Smooth muscle cell (in vitro differentiated cells): ENCODE data around the gene MEGF9. TPM values are rescaled to one million over a fixed set of nuclear protein-coding genes. Genes with fewer than 3 reads are reported as not detected.
A peak's percentile ranks its signal among the peaks of the same experiment; 100 is the strongest.

Experiments
- DNase-seq: peaks from one replicate; lab custom pipeline; 2025; ENCODE audit not compliant: unreplicated experiment; lab: John Stamatoyannopoulos, UW
- H2AFZ ChIP-seq: fragments of 200-600 bp; sonication (generic); 2 replicates; pipeline ENCODE4 v1.6.0; 2016; ENCODE audit warnings: antibody characterized with exemption, low read depth, mild to moderate bottlenecking
- H3F3A ChIP-seq: fragments of 200-600 bp; sonication (generic); 2 replicates; pipeline ENCODE4 v1.6.0; 2017; ENCODE audit warnings: antibody characterized with exemption, low read depth
- H3K27ac ChIP-seq: fragments of 200-600 bp; sonication (generic); 2 replicates; pipeline ENCODE4 v1.5.1; 2016; ENCODE audit warnings: low read depth, mild to moderate bottlenecking
- H3K27me3 ChIP-seq: fragments of 200-600 bp; sonication (generic); 2 replicates; pipeline ENCODE4 v1.6.1; 2016; ENCODE audit warnings: low read depth, mild to moderate bottlenecking
- H3K36me3 ChIP-seq: fragments of 200-600 bp; sonication (generic); 2 replicates; pipeline ENCODE4 v1.5.1; 2016; ENCODE audit warnings: low read depth
- H3K4me1 ChIP-seq: fragments of 200-600 bp; sonication (generic); 2 replicates; pipeline ENCODE4 v1.5.1; 2016; ENCODE audit warnings: low read depth
- H3K4me2 ChIP-seq: fragments of 200-600 bp; sonication (generic); 2 replicates; pipeline ENCODE4 v1.6.0; 2016; ENCODE audit warnings: mild to moderate bottlenecking
- H3K4me3 ChIP-seq: fragments of 200-600 bp; sonication (generic); 2 replicates; pipeline ENCODE4 v1.5.1; 2016; ENCODE audit warnings: mild to moderate bottlenecking
- H3K79me2 ChIP-seq: fragments of 200-600 bp; sonication (generic); 2 replicates; pipeline ENCODE4 v1.6.0; 2016; ENCODE audit warnings: low read depth, mild to moderate bottlenecking
- H3K9ac ChIP-seq: fragments of 200-600 bp; sonication (generic); 2 replicates; pipeline ENCODE4 v1.6.0; 2016; ENCODE audit warnings: low read depth
- H3K9me3 ChIP-seq: fragments of 200-600 bp; sonication (generic); replicated peaks from 2 replicates; pipeline ENCODE4 v1.5.1; 2016; ENCODE audit warnings: low read depth
- H4K20me1 ChIP-seq: fragments of 200-600 bp; sonication (generic); 2 replicates; pipeline ENCODE4 v1.6.0; 2016; ENCODE audit warnings: low read depth
- CTCF ChIP-seq: fragments of 200-600 bp; sonication (generic); IDR thresholded peaks from 2 replicates; pipeline ENCODE4 v1.5.1; 2017; ENCODE audit warnings: borderline replicate concordance, mild to moderate bottlenecking, antibody characterized with exemption; ENCODE audit not compliant: insufficient read depth, poor library complexity, severe bottlenecking
- WGBS: methylation state at CpG from one replicate; pipeline ENCODE4 v1.1.7; 2016; ENCODE audit warnings: low lambda C conversion rate; 5-methylcytosine and 5-hydroxymethylcytosine counted together
- polyA plus RNA-seq: library from polyadenylated mRNA; unstranded; fragments of >200 nt; fragmentation: Nextera tagmentation; extraction: Ambion mirVana; gene quantifications from 2 replicates; pipeline ENCODE4 v1.2.1, GENCODE V29; 2016
- total RNA-seq: library from RNA; depleted of rRNA; stranded (reverse); fragments of >200 nt; gene quantifications from 2 replicates; pipeline ENCODE4 v1.2.3, GENCODE V29; 2014

MEGF9 gene
- total and polyA plus RNA-seq, 2 experiments from 2014 or later = 1.8 to 6.0 TPM

DNA sequence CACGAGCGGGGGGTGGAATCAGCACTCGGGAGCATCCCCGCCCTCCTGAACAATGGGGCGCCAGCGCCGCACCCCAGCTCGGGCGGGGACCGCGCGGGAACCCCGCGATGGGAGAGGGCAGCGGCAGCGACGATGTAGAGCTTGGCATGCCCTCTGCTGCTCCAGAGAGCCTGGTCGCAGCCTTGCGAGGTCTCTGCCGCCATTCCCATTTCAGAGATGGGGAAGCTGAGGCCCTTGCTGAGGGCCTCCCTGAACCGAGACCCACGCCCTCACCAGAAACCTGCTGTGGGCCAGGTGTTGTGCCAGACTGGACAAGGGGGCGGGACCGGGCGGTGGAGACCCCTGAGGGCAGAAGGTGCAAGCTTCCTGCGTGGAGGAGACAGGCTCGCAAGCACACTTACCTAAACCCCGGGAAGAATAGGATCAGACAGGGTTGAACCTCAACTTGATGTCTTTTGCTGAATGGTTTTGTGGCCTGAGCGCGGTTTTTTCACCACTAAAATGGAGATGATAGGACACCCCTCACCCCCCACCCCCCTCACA lies 647 bp upstream of the MEGF9 start:
- peaks cover 7% of the 10 kb centered on the region for H3K4me1 ChIP-seq
- peak overlapping the region; percentile 98 for H2AFZ ChIP-seq
- H3K36me3 ChIP-seq = no peaks in the 10 kb centered on the region
- WGBS = 12% methylated on average over 29 of the region's 30 CpGs
- H4K20me1 ChIP-seq = peaks cover 4% of the 10 kb centered on the region
- H3K4me2 ChIP-seq = peak overlapping the region; percentile 94
- no peak for TF ChIP-seq CTCF
- H3F3A ChIP-seq = no peaks in the 10 kb centered on the region
- H3K27ac ChIP-seq = no peak overlapping the region
- H3K9ac ChIP-seq = peak overlapping the region; percentile 80
- DNase-seq = no peak
- H3K27me3 ChIP-seq = peaks cover 10% of the 10 kb centered on the region
- H3K9me3 ChIP-seq = no peaks in the 10 kb centered on the region
- no peaks in the 10 kb centered on the region for H3K79me2 ChIP-seq
- H3K4me3 ChIP-seq = peak overlapping the region; percentile 79

- DNase-seq = no peak
- peak overlapping the region; percentile 94 for H3K4me2 ChIP-seq
- no peaks in the 10 kb centered on the region for H3K36me3 ChIP-seq
- peaks cover 6% of the 10 kb centered on the region for H4K20me1 ChIP-seq
- H3K9me3 ChIP-seq = no peaks in the 10 kb centered on the region
- H3K79me2 ChIP-seq = no peaks in the 10 kb centered on the region
- peak overlapping the region; percentile 38 for H3K9ac ChIP-seq
- TF ChIP-seq CTCF = no peak
- peaks cover 10% of the 10 kb centered on the region for H3K27me3 ChIP-seq
- H3K4me3 ChIP-seq = peak overlapping the region; percentile 79
- no peak overlapping the region for H3K27ac ChIP-seq
- WGBS = 10% methylated on average over 20 of the region's 50 CpGs
- peak overlapping the region; percentile 98 for H2AFZ ChIP-seq
- H3K4me1 ChIP-seq = peaks cover 7% of the 10 kb centered on the region
- H3F3A ChIP-seq = no peaks in the 10 kb centered on the region
Measured at GRCh38 chr9:120713257-120714087, 798 bp downstream of the MEGF9 start.

- 75% methylated on average over 4 of the region's 4 CpGs for WGBS
- Histone ChIP-seq H3F3A (no peaks in the 10 kb centered on the region), H3K36me3 (no peaks in the 10 kb centered on the region), H3K9me3 (no peaks in the 10 kb centered on the region), H3K27ac (no peak overlapping the region), H3K4me2 (peak overlapping the region; percentile 94), H3K9ac (no peak overlapping the region), H3K4me3 (peak overlapping the region; percentile 79), H3K79me2 (peaks cover 5% of the 10 kb centered on the region), H4K20me1 (peaks cover 13% of the 10 kb centered on the region), H3K27me3 (peaks cover 10% of the 10 kb centered on the region), H3K4me1 (peaks cover 7% of the 10 kb centered on the region), H2AFZ (no peak overlapping the region)
- DNase-seq = no peak
- TF ChIP-seq CTCF = no peak
Measured at GRCh38 chr9:120712539-120713031, 1.7 kb downstream of the MEGF9 start.
